ENCODE results near the gene AP3B1. TPM values are rescaled to one million over a fixed set of nuclear protein-coding genes. Genes with fewer than 3 reads are reported as not detected.

Gene AP3B1
- total and polyA plus RNA-seq, 2 of the 8 experiments (the other 6 are each of a cell fraction or from before 2014, with no cell fraction given): 45.8 to 48.3 TPM

- Histone ChIP-seq H3K79me1 (ENCODE audit: low read depth, low read length) (no peaks in the 10 kb centered on the region), H3K23me2 (ENCODE audit: low read depth, low read length) (no peaks in the 10 kb centered on the region), H2BK120ac (replicated peaks; ENCODE audit: low read depth, low read length) (no peak overlapping the region), H2AK5ac (ENCODE audit: low read depth, low read length) (no peak overlapping the region), H2BK20ac (ENCODE audit: low read length) (no peak overlapping the region), H3K23ac (ENCODE audit: insufficient read length) (no peak overlapping the region), H3K9me3 (ENCODE audit: insufficient read depth in 2 of 2, low read depth in 1 of 2, low read length in 1 of 2) (no peaks in the 10 kb centered on the region), H3K4me1 (replicated peaks in 1 of 4; ENCODE audit: control insufficient read depth in 3 of 4, insufficient read depth in 4 of 4, low read length in 3 of 4) (no peaks in the 10 kb centered on the region), H3K4me2 (ENCODE audit: insufficient read depth in 1 of 2, low read depth in 2 of 2, low read length in 2 of 2) (no peak overlapping the region), H3K79me2 (ENCODE audit: control insufficient read depth in 1 of 2, insufficient read depth in 2 of 2, low read length in 2 of 2) (no peaks in the 10 kb centered on the region), H4K20me1 (replicated peaks in 1 of 2; ENCODE audit: control insufficient read depth in 1 of 2, insufficient read depth in 2 of 2, low read length in 2 of 2) (no peaks in the 10 kb centered on the region), H2AFZ (ENCODE audit: low read length) (no peak overlapping the region), H3K18ac (ENCODE audit: extremely low read depth, low read length) (no peak overlapping the region), H4K91ac (replicated peaks; ENCODE audit: insufficient read length, low read length) (no peak overlapping the region), H3K36me3 (ENCODE audit: control insufficient read depth in 2 of 4, insufficient read depth in 4 of 4, low read length in 3 of 4) (peaks cover 0 to 5% (median 0%) of the 10 kb centered on the region in 4 experiments; a peak in 1 of 8 replicates), H4K5ac (ENCODE audit: insufficient read length, low read depth, low read length) (no peak overlapping the region), H3K4me3 (ENCODE audit: extremely low read depth in 1 of 4, insufficient read depth in 2 of 4, low read depth in 3 of 4, low read length in 4 of 4) (no peak overlapping the region), H2BK15ac (ENCODE audit: low read length) (no peak overlapping the region), H3K56ac (replicated peaks; ENCODE audit: insufficient read length, low read depth, low read length) (no peak overlapping the region), H3K27ac (ENCODE audit: low read depth, low read length) (no peak overlapping the region), H3K14ac (ENCODE audit: insufficient read length) (no peak overlapping the region), H3K4ac (replicated peaks; ENCODE audit: insufficient read length, low read depth, low read length) (no peak overlapping the region), H2BK12ac (ENCODE audit: low read depth, low read length) (no peak overlapping the region), H4K8ac (ENCODE audit: extremely low read depth, insufficient read depth, low read length) (no peak overlapping the region), H3K9ac (replicated peaks in 1 of 4; ENCODE audit: extremely low read depth in 1 of 4, low read depth in 3 of 4, low read length in 3 of 4) (no peak overlapping the region), H2BK5ac (ENCODE audit: low read depth, low read length) (no peak overlapping the region), H3K27me3 (replicated peaks in 1 of 4; ENCODE audit: control insufficient read depth in 3 of 4, extremely low read depth in 1 of 4, insufficient read depth in 3 of 4, low read length in 3 of 4) (no peaks in the 10 kb centered on the region)
- no peak for DNase-seq (ENCODE audit: low read depth in 1 of 2, low spot score in 2 of 2)
- ChIA-PET POLR2A (ENCODE audit: partially characterized antibody) (no interaction called here), CTCF (ENCODE audit: partially characterized antibody) (interaction anchor here (0.6 kb wide), 1 partner anchor 1455 kb away, joined by 3 read pairs; no protein-coding TSS in a partner anchor)
- no peak for FAIRE-seq
- WGBS, 2 experiments (ENCODE audit: extremely low coverage in 1 of 2, insufficient coverage in 1 of 2, insufficient read length in 1 of 2, insufficient replicate concordance in 2 of 2, low coverage in 1 of 2, low lambda C conversion rate in 2 of 2, missing lambda C conversion rate in 1 of 2): 93% methylated on average over 1 of the region's 1 CpG; no CpG with 5 or more reads in 1 of the 2 experiments
- no peak for TF ChIP-seq ASH2L (IDR thresholded peaks at IDR 0.05; ENCODE audit: low read length)
Measured at GRCh38 chr5:78090002-78090401, 204.5 kb downstream of the AP3B1 start.

Measured in H1 (cell line).